SK-N-SH (cell line): ENCODE data around the gene CFHR5.

Source experiments
- CHD2 ChIP-seq: fragments of 150-350 bp; IDR thresholded peaks from 2 replicates; pipeline ENCODE4 v1.6.1; 2018; ENCODE audit warnings: low read length; ENCODE audit not compliant: partially characterized antibody
- CTCF ChIP-seq: fragments of 200-600 bp; sonication (generic); IDR thresholded peaks from 2 replicates; pipeline ENCODE4 v1.6.1; 2017; ENCODE audit warnings: antibody characterized with exemption, mild to moderate bottlenecking, moderate library complexity
- EP300 ChIP-seq, 2 experiments: IDR thresholded peaks; 2 replicates each; pipeline versions ENCODE4 v1.4.0 to v1.6.1; 2012; ENCODE audit warnings: borderline replicate concordance in 1 of 2, low read depth in 1 of 2, low read length in 1 of 2
- MAX ChIP-seq: IDR thresholded peaks from 2 replicates; pipeline ENCODE4 v1.4.0; 2012; ENCODE audit warnings: low read depth
- MXI1 ChIP-seq: IDR thresholded peaks from 2 replicates; pipeline ENCODE4 v1.6.1; 2012; ENCODE audit warnings: mild to moderate bottlenecking, low read depth, low read length, improper control_type of control experiment
- NFIC ChIP-seq: IDR thresholded peaks from 2 replicates; pipeline ENCODE4 v1.4.0; 2012; ENCODE audit warnings: borderline replicate concordance
- PBX3 ChIP-seq: IDR thresholded peaks from 2 replicates; pipeline ENCODE4; 2012
- RAD21 ChIP-seq: IDR thresholded peaks from 2 replicates; pipeline ENCODE4 v1.6.1; 2012; ENCODE audit warnings: mild to moderate bottlenecking, low read length
- RCOR1 ChIP-seq: fragments of 150-350 bp; IDR thresholded peaks from 2 replicates; pipeline ENCODE4 v1.6.1; 2017; ENCODE audit warnings: antibody characterized with exemption, low read length
- TAF1 ChIP-seq: IDR thresholded peaks from 2 replicates; pipeline ENCODE4 v1.6.1; 2012; ENCODE audit warnings: low read depth, mild to moderate bottlenecking, low read length, moderate library complexity, borderline replicate concordance
- ZBTB33 ChIP-seq: IDR thresholded peaks from 2 replicates; pipeline ENCODE4 v1.4.0; 2012; ENCODE audit warnings: low read depth, borderline replicate concordance

GRCh38 chr1:196976278-196976677 lies 1.1 kb upstream of the CFHR5 start:
- TF ChIP-seq CTCF, result no peak
- TF ChIP-seq TAF1, result no peak
- TF ChIP-seq RCOR1, result no peak
- no peak for TF ChIP-seq PBX3
- no peak for TF ChIP-seq CHD2
- no peak for TF ChIP-seq ZBTB33
- TF ChIP-seq MAX, result no peak
- no peak for TF ChIP-seq RAD21
- TF ChIP-seq MXI1, result no peak
- no peak for TF ChIP-seq EP300 (IDR thresholded peaks at IDR 0.05; ENCODE audit: borderline replicate concordance in 1 of 2, low read depth in 1 of 2, low read length in 1 of 2)
- no peak for TF ChIP-seq NFIC
